Naive B cell (primary cell): ENCODE results near the gene JCAD. TPM values are rescaled to one million over a fixed set of nuclear protein-coding genes. Genes with fewer than 3 reads are reported as not detected.
"Not testable (repeated sequence)": the region's sequence is repeated elsewhere in the genome, so short reads cannot be mapped to it uniquely, and the experiment has no call there.

Source experiments
- ATAC-seq, 2 donors: fragments of 150-1000 bp; cut with Tn5 transposase; 2 replicates each; pipeline ENCODE4 v1.10.0; 2021; ENCODE audit warnings: low read depth in 2 of 2, mild to moderate bottlenecking in 2 of 2, moderate library complexity in 2 of 2
- DNase-seq: peaks from one replicate; pipeline ENCODE4 v3.0.0; 2022
- H3K27ac Mint-ChIP-seq, 6 donors: one replicate each; pipeline ENCODE4 v1.8.0; 2020 to 2022; ENCODE audit warnings: mild to moderate bottlenecking in 6 of 6, mixed read lengths in 6 of 6, moderate library complexity in 5 of 6, inconsistent platforms in 2 of 6
- H3K27me3 Mint-ChIP-seq, 3 donors: one replicate each; pipeline ENCODE4 v1.8.0; 2021 to 2022; ENCODE audit warnings: mixed read lengths in 3 of 3, mild to moderate bottlenecking in 1 of 3
- H3K36me3 Mint-ChIP-seq, 2 donors: one replicate each; pipeline ENCODE4 v1.8.0; 2020 to 2022; ENCODE audit warnings: mixed read lengths in 2 of 2, inconsistent platforms in 1 of 2, mild to moderate bottlenecking in 1 of 2
- H3K4me1 Mint-ChIP-seq, 3 donors: one replicate each; pipeline ENCODE4 v1.8.0; 2020 to 2022; ENCODE audit warnings: mixed read lengths in 3 of 3, inconsistent platforms in 1 of 3, mild to moderate bottlenecking in 1 of 3, moderate library complexity in 1 of 3
- H3K4me3 Mint-ChIP-seq, 8 donors: one replicate each; pipeline ENCODE4 v1.8.0; 2020 to 2022; ENCODE audit warnings: mild to moderate bottlenecking in 8 of 8, mixed read lengths in 8 of 8, moderate library complexity in 8 of 8, inconsistent platforms in 2 of 8
- H3K9me3 Mint-ChIP-seq, 7 donors: one replicate each; pipeline ENCODE4 v1.8.0; 2020 to 2022; ENCODE audit warnings: mixed read lengths in 7 of 7, mild to moderate bottlenecking in 5 of 7, inconsistent platforms in 2 of 7, moderate library complexity in 1 of 7
- polyA plus RNA-seq, 6 donors: library from polyadenylated mRNA; unstranded; fragments of 300-500 nt; fragmentation: Illumina TruSeq; gene quantifications; one replicate each; pipeline ENCODE4 v1.2.3, GENCODE V29; 2021; ENCODE audit warnings: low read depth in 6 of 6

Gene JCAD
- polyA plus RNA-seq, 6 donors from 2014 or later: 0.07 to 1.6 TPM; not detected in 4

DNA sequence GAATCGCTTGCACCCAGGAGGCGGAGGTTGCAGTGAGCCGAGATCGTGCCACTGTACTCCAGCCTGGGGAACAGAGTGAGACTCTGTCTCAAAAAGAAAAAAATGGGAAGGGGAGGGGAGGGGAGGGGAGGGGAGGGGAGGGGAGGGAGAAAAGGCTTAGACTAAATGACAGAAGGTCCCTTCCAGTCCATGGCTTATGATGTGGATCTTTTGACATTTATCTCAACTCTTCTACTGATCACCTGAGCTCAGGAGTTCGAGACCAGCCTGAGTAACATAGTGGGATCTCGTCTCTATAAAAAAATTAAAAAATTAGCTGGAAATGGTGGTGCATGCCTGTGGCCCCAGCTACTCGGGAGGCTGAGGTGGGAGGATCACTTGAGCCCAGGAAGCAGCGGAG lies 34.0 kb downstream of the JCAD start:
- not testable (repeated sequence) for ATAC-seq, H3K27me3 Mint-ChIP-seq, H3K36me3 Mint-ChIP-seq, H3K9me3 Mint-ChIP-seq, DNase-seq
- Mint-ChIP-seq H3K4me3 (peak overlapping the region in 1 of 8 donors; percentile 50), H3K4me1 (peaks cover 15 to 26% (median 23%) of the 10 kb centered on the region in 3 donors), H3K27ac (peak overlapping the region in 1 of 6 donors; percentile 34)

DNA sequence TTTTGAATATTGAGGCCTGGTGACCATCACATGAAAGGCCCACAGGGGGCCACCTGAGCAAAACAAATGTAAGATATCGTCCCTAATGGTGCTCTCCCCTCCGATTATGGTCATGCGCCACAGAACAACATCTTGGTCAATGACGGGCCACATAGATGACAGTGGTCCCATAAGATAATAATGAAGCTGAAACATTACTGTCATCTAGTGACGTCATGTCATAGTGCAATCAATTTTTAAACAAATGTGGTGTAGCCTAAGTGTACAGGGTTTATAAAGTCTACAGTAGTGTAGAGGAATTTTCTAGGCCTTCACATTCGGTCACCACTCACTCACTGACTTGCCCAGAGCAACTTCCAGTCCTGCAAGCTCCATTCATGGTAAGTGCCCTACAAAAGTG lies 36.8 kb downstream of the JCAD start:
- ATAC-seq (no peak), DNase-seq (no peak)
- Mint-ChIP-seq H3K4me3 (no peak overlapping the region), H3K4me1 (peaks cover 10 to 16% (median 14%) of the 10 kb centered on the region in 3 donors), H3K36me3 (no peaks in the 10 kb centered on the region), H3K9me3 (no peaks in the 10 kb centered on the region), H3K27ac (peak overlapping the region in 1 of 6 donors; percentile 26), H3K27me3 (peaks cover 10 to 20% (median 12%) of the 10 kb centered on the region in 3 donors)

DNA sequence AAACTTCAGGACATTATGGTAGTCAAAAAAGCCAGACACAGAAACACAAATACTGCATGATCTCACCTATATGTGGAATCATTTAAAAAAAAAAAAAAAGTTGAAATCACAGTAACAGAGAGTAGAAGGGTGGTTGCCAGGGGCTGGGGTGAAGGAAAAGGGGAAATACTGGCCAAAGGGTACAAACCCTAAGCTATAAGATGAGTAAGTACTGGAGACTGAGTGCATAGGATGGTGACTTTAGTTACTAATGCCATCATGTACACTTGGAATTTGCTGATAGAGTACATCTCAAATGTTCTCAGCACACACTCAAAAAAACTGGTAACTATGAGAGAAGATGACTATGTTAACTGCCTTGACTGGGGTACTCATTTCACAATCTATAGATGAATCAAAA lies 39.9 kb downstream of the JCAD start:
- no peak for DNase-seq
- Mint-ChIP-seq H3K36me3 (no peaks in the 10 kb centered on the region), H3K27ac (peak overlapping the region in 1 of 6 donors; percentile 16), H3K4me1 (no peaks in the 10 kb centered on the region), H3K4me3 (no peak overlapping the region), H3K27me3 (peaks cover 14 to 24% (median 18%) of the 10 kb centered on the region in 3 donors), H3K9me3 (no peaks in the 10 kb centered on the region)
- ATAC-seq: no peak

DNA sequence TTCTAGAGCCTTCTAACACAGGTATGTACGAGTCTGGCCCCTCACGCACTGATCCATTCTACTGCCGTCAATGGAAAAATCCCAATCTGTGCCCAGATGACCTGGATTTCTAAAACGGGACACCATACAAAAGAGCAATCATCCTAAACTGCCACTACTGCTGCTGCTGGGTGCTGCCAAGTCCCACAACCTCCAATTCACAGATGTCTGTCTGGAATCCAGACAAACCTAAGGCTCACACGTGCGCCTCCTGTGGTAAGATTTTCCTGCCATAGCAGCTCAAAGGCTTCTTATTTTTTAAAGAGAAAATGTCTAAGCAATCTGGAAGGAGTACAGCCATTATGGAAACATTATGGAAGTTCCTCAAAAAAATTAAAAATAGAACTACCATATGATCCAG lies 40.9 kb downstream of the JCAD start:
- H3K9me3 Mint-ChIP-seq: no peaks in the 10 kb centered on the region
- no peaks in the 10 kb centered on the region for H3K36me3 Mint-ChIP-seq
- H3K27me3 Mint-ChIP-seq: peaks cover 14 to 24% (median 18%) of the 10 kb centered on the region in 3 donors
- DNase-seq (no peak), ATAC-seq (no peak)
- H3K4me3 Mint-ChIP-seq: no peak overlapping the region
- no peak overlapping the region for H3K27ac Mint-ChIP-seq
- peaks cover 0 to 4% (median 0%) of the 10 kb centered on the region in 3 donors for H3K4me1 Mint-ChIP-seq

DNA sequence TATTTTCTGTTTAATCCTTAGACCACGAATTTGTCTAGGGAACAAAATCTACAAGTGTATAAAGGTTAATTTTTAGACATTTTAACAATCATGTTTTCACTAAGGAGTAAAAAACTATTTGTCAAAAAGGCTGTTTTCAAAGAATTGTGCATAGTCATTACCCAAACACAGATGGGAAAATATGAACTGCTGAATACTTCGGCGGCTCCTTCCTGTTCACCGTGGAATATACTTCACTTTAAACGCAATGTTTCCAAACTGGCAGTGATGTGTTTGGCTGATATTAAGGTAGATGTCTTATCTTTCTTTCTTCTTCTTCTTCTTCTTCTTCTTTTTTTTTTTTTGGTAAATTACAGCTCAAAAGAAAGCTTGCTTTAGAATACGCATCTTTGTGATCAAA lies 41.4 kb downstream of the JCAD start:
- DNase-seq (no peak), ATAC-seq (no peak)
- Mint-ChIP-seq H3K27ac (peak overlapping the region in 1 of 6 donors; percentile 55), H3K27me3 (peaks cover 14 to 24% (median 18%) of the 10 kb centered on the region in 3 donors), H3K4me3 (no peak overlapping the region), H3K36me3 (no peaks in the 10 kb centered on the region), H3K9me3 (no peaks in the 10 kb centered on the region), H3K4me1 (peaks cover 0 to 4% (median 0%) of the 10 kb centered on the region in 3 donors)

- H3K9me3 Mint-ChIP-seq: no peaks in the 10 kb centered on the region
- peaks cover 14 to 24% (median 18%) of the 10 kb centered on the region in 3 donors for H3K27me3 Mint-ChIP-seq
- ATAC-seq (no peak), DNase-seq (no peak)
- H3K4me3 Mint-ChIP-seq: no peak overlapping the region
- H3K27ac Mint-ChIP-seq: peak overlapping the region in 1 of 6 donors; percentile 42
- peaks cover 0 to 4% (median 0%) of the 10 kb centered on the region in 3 donors for H3K4me1 Mint-ChIP-seq
- H3K36me3 Mint-ChIP-seq: no peaks in the 10 kb centered on the region
Measured at GRCh38 chr10:30017556-30017955, 41.8 kb downstream of the JCAD start.

GRCh38 chr10:30014511-30014910 lies 44.9 kb downstream of the JCAD start:
- Mint-ChIP-seq H3K4me1 (peaks cover 0 to 4% (median 0%) of the 10 kb centered on the region in 3 donors), H3K4me3 (no peak overlapping the region), H3K36me3 (no peaks in the 10 kb centered on the region), H3K9me3 (no peaks in the 10 kb centered on the region), H3K27me3 (peaks cover 14 to 21% (median 18%) of the 10 kb centered on the region in 3 donors), H3K27ac (no peak overlapping the region)
- ATAC-seq (no peak), DNase-seq (no peak)

- H3K27ac Mint-ChIP-seq: no peak overlapping the region
- H3K27me3 Mint-ChIP-seq: peaks cover 14 to 17% (median 16%) of the 10 kb centered on the region in 3 donors
- H3K9me3 Mint-ChIP-seq: no peaks in the 10 kb centered on the region
- no peak overlapping the region for H3K4me3 Mint-ChIP-seq
- no peaks in the 10 kb centered on the region for H3K36me3 Mint-ChIP-seq
- ATAC-seq (no peak), DNase-seq (no peak)
- H3K4me1 Mint-ChIP-seq: peaks cover 0 to 4% (median 0%) of the 10 kb centered on the region in 3 donors
Measured at GRCh38 chr10:30013757-30014156, 45.6 kb downstream of the JCAD start.

GRCh38 chr10:30011956-30012647 lies 47.3 kb downstream of the JCAD start:
- no peak overlapping the region for H3K4me3 Mint-ChIP-seq
- no peaks in the 10 kb centered on the region for H3K36me3 Mint-ChIP-seq
- no peak for DNase-seq
- H3K4me1 Mint-ChIP-seq: peaks cover 0 to 4% (median 0%) of the 10 kb centered on the region in 3 donors
- H3K9me3 Mint-ChIP-seq: no peaks in the 10 kb centered on the region
- peaks cover 8 to 11% (median 10%) of the 10 kb centered on the region in 3 donors for H3K27me3 Mint-ChIP-seq
- no peak for ATAC-seq
- no peak overlapping the region for H3K27ac Mint-ChIP-seq

DNA sequence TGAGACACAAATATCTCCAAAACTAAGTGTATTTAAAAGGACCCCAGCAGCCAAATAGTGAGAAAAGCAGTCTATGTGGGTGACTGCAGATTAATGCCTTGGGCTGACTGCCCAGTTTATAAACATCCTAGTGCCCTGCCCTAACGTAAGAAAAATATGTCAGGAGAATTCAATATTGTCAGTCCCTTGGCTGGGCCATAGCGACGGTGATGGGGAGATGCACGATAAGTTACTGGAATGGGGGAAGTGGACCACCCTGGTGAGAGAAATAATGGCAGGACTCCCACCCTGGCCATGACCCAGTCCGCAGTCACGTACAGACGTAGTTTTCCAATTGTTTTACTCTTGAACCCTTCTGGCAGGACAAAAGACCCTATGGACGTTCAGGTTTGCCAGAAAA lies 48.0 kb downstream of the JCAD start:
- H3K4me1 Mint-ChIP-seq: peaks cover 0 to 4% (median 0%) of the 10 kb centered on the region in 3 donors
- H3K27me3 Mint-ChIP-seq: peaks cover 8 to 11% (median 11%) of the 10 kb centered on the region in 3 donors
- H3K36me3 Mint-ChIP-seq: no peaks in the 10 kb centered on the region

GRCh38 chr10:30007406-30007805 lies 52.0 kb downstream of the JCAD start:
- no peak for ATAC-seq
- DNase-seq: no peak
- no peaks in the 10 kb centered on the region for H3K36me3 Mint-ChIP-seq
- no peak overlapping the region for H3K4me3 Mint-ChIP-seq
- no peaks in the 10 kb centered on the region for H3K9me3 Mint-ChIP-seq
- H3K27me3 Mint-ChIP-seq: peaks cover 8 to 19% (median 14%) of the 10 kb centered on the region in 3 donors
- H3K4me1 Mint-ChIP-seq: peaks cover 0 to 6% (median 0%) of the 10 kb centered on the region in 3 donors
- no peak overlapping the region for H3K27ac Mint-ChIP-seq

More for the DNA sequence above, 48.0 kb downstream of the JCAD start:
- Mint-ChIP-seq H3K9me3 (no peaks in the 10 kb centered on the region), H3K4me3 (no peak overlapping the region), H3K27ac (no peak overlapping the region)
- ATAC-seq (no peak), DNase-seq (no peak)

DNA sequence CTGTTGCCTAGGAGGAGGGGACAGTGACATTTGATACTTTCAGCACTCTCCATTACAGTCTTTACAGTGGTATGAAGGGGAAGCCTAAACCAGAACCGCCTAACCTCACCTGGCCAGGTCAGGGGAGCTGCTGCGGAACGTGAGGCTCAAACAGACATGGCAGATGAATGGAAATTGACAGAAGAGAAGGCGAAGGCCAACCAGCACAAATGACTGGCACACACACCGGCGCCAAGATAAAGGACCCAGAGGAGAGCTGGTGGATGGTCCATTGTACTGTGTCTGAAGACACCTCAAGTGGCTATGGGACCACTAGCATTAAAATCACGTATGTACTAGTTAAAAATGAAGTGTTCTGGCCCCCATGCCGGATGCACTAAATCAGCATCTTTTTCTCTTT lies 53.0 kb downstream of the JCAD start:
- H3K9me3 Mint-ChIP-seq: no peaks in the 10 kb centered on the region

GRCh38 chr10:30005116-30005515 lies 54.3 kb downstream of the JCAD start:
- H3K4me1 Mint-ChIP-seq, H3K36me3 Mint-ChIP-seq, H3K9me3 Mint-ChIP-seq, H3K4me3 Mint-ChIP-seq, ATAC-seq, DNase-seq, H3K27ac Mint-ChIP-seq: not testable (repeated sequence)
- peaks cover 11 to 19% (median 14%) of the 10 kb centered on the region in 3 donors for H3K27me3 Mint-ChIP-seq

More for the DNA sequence above, 53.0 kb downstream of the JCAD start:
- no peak overlapping the region for H3K27ac Mint-ChIP-seq
- no peak for DNase-seq
- H3K27me3 Mint-ChIP-seq: peaks cover 8 to 19% (median 14%) of the 10 kb centered on the region in 3 donors
- H3K4me1 Mint-ChIP-seq: peaks cover 0 to 6% (median 0%) of the 10 kb centered on the region in 3 donors
- H3K36me3 Mint-ChIP-seq: no peaks in the 10 kb centered on the region
- H3K4me3 Mint-ChIP-seq: no peak overlapping the region
- no peak for ATAC-seq
